ENCODE measurements around the gene NR1I3.

NR1I3 gene

GRCh38 chr1:161223805-161224694 is 14.0 kb downstream of the NR1I3 start:
- no peak for DNase-seq (ENCODE audit: low read depth)
- no peak for TF ChIP-seq CTCF (IDR thresholded peaks at IDR 0.05; ENCODE audit: low read length, missing control alignments)
- no peak overlapping the region for H3K4me3 ChIP-seq (replicated peaks; ENCODE audit: low read depth, low read length)

- TF ChIP-seq CTCF (IDR thresholded peaks at IDR 0.05; ENCODE audit: low read length, missing control alignments): no peak
- H3K4me3 ChIP-seq (replicated peaks; ENCODE audit: low read depth, low read length): no peak overlapping the region
- DNase-seq (ENCODE audit: low read depth): no peak
Measured at GRCh38 chr1:161222175-161223019, 15.6 kb downstream of the NR1I3 start.

- H3K4me3 ChIP-seq (replicated peaks; ENCODE audit: low read depth, low read length): no peak overlapping the region
- no peak for TF ChIP-seq CTCF (IDR thresholded peaks at IDR 0.05; ENCODE audit: low read length, missing control alignments)
- no peak for DNase-seq (ENCODE audit: low read depth)
Measured at GRCh38 chr1:161220002-161220401, 18.0 kb downstream of the NR1I3 start.

GRCh38 chr1:161219078-161219892 is 18.7 kb downstream of the NR1I3 start:
- H3K4me3 ChIP-seq (replicated peaks; ENCODE audit: low read depth, low read length): no peak overlapping the region
- no peak for TF ChIP-seq CTCF (IDR thresholded peaks at IDR 0.05; ENCODE audit: low read length, missing control alignments)
- DNase-seq (ENCODE audit: low read depth): no peak

- no peak for TF ChIP-seq CTCF (IDR thresholded peaks at IDR 0.05; ENCODE audit: low read length, missing control alignments)
- H3K4me3 ChIP-seq (replicated peaks; ENCODE audit: low read depth, low read length): no peak overlapping the region
- no peak for DNase-seq (ENCODE audit: low read depth)
Measured at GRCh38 chr1:161218301-161219077, 19.5 kb downstream of the NR1I3 start.

GRCh38 chr1:161217831-161218230 is 20.2 kb downstream of the NR1I3 start:
- no peak for TF ChIP-seq CTCF (IDR thresholded peaks at IDR 0.05; ENCODE audit: low read length, missing control alignments)
- no peak overlapping the region for H3K4me3 ChIP-seq (replicated peaks; ENCODE audit: low read depth, low read length)
- no peak for DNase-seq (ENCODE audit: low read depth)

Data from fibroblast of pulmonary artery (primary cell).